Midbrain (tissue), 1 donor: ENCODE results near the gene DEPDC7.
"Not testable (repeated sequence)": the region's sequence is repeated elsewhere in the genome, so short reads cannot be mapped to it uniquely, and the experiment has no call there.

ENCODE experiments used
- DNase-seq: peaks from one replicate; lab custom pipeline; 2025; lab: John Stamatoyannopoulos, UW

The DEPDC7 gene

GRCh38 chr11:33015621-33016551, at the start of gene DEPDC7:
DEPDC7 (plus strand) TSS chr11:33015878; CDS start chr11:33015956, 78 bp downstream.
- DNase-seq: peak; percentile 93

- no peak for DNase-seq
These were observed 47.1 kb upstream of the DEPDC7 start for GRCh38 chr11:32968541-32968940.

DNA sequence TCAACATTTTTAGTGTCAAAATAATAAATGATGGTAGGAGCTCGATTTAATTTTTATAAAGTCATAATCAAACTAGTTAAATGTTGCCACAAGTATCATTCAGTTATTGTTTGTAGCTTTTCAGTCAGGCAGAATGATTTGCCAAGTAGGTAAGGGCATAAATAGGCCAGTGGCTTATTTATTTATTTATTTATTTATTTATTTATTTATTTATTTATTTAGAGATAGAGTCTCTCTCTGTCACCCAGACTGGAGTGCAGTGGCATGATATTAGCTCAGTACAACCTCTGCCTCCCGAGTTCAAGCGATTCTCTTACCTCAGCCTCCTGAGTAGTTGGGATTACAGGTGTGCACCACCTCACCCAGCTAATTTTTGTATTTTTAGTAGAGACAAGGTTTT, 43.4 kb upstream of the DEPDC7 start:
- DNase-seq: not testable (repeated sequence)

DNA sequence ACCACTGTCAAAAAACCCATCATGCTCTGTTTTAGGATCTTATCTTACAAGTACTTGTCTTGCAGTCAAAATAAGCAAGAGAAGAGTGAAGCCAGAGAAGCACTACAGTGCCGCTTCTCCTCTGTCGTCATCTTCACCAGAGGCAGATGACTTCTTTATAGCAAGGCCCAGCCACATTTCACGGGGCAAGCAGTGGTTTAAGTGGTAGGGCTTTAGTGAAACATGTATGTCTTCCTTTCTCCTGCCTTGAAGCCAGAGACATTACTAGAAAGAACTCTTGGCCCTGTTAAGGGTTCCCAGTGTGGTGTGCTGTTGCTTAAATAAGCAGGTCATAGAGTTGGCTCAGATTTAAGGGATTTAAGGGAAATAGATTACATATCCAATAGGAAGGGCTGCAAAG, 42.9 kb upstream of the DEPDC7 start:
- DNase-seq: no peak

DNA sequence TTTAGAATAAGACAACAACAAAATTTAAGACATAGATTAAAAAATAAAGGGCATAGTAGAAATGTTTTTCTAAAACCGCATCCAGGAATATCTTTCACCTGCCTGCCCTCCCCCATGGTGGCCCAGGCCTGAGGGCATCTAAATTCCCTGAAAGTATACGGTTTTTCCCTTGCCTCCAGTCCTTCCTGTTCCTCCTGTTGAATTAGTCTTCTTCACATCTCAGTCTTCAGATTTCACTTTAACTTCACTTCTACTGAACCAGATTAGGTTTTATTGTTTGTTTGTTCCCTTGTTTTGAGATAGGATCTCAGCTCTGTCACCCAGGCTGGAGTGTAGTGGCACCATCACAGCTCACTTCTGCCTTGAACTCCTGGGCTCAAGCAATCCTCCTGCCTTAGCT, 33.1 kb upstream of the DEPDC7 start:
- no peak for DNase-seq

- no peak for DNase-seq
These were observed 32.2 kb upstream of the DEPDC7 start for GRCh38 chr11:32983506-32983905.

GRCh38 chr11:32985600-32985999, 30.1 kb upstream of the DEPDC7 start:
- no peak for DNase-seq

GRCh38 chr11:32987851-32988250, 27.8 kb upstream of the DEPDC7 start:
- no peak for DNase-seq

- DNase-seq: no peak
These were observed 25.2 kb upstream of the DEPDC7 start for GRCh38 chr11:32990481-32990880.

DNA sequence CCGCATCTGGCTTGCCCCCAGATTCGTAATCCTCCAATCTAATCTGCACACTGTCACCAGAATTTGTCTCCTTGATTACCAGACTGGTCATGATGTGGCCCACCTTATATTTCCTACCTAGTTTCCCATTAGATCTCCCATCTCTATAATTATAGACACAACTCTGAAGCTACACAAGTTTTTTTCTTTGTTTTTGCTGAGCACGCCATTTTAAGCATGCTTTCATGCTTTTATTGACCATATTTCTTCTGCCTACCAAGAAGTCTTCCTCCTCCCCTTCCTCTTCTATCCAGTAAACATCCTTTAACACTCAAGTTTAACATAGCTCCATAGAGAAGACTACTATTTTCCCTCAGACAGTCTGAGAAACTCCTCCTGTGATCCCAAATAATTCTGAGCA, 24.3 kb upstream of the DEPDC7 start:
- DNase-seq: no peak

GRCh38 chr11:32991898-32992297, 23.8 kb upstream of the DEPDC7 start:
- DNase-seq: no peak

GRCh38 chr11:33000181-33000580, 15.5 kb upstream of the DEPDC7 start:
- no peak for DNase-seq

GRCh38 chr11:33001281-33001680, 14.4 kb upstream of the DEPDC7 start:
- no peak for DNase-seq

GRCh38 chr11:33001751-33002542, 13.7 kb upstream of the DEPDC7 start:
- no peak for DNase-seq

DNA sequence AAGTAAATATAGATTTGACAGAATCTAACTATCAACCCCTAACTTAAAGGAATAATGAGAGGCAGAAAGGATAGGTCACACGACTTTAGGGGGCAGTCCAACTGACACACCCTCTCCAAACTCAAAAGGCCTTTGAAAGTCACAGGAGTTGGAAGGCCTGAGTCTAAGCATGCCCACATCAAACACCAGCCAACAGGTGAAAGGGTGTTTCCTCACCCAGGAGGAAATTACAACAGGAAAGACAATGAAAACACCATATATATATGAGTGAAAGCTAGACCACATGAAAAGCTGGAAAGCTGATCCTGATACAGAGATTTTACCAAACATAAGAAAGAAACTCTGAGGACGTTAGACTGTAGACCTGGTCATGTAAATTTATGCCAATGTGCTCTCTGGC, 10.5 kb upstream of the DEPDC7 start:
- DNase-seq: no peak

DNA sequence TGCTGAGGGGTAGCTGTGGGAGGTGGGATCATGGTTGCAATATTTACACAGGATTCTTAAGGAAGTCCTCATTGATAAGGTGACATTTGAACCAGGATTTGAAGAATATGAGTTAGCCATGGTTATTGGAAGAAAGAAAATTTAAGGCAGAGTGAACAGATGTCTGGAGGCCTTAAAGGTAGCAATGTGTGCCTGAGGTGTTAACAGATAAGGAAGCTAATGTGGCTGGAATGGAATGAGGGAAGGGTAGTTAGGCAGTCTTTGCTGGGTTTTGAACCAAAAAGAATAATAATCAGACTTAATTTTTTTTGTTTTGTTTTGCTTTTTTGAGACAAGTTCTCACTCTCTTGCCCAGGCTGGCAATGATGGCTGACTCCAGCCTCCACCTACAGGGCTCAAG, 9.7 kb upstream of the DEPDC7 start:
- DNase-seq: no peak

GRCh38 chr11:33013755-33014154, 1.9 kb upstream of the DEPDC7 start:
- DNase-seq: no peak

- no peak for DNase-seq
These were observed 976 bp downstream of the DEPDC7 start for GRCh38 chr11:33016654-33017053.

DNA sequence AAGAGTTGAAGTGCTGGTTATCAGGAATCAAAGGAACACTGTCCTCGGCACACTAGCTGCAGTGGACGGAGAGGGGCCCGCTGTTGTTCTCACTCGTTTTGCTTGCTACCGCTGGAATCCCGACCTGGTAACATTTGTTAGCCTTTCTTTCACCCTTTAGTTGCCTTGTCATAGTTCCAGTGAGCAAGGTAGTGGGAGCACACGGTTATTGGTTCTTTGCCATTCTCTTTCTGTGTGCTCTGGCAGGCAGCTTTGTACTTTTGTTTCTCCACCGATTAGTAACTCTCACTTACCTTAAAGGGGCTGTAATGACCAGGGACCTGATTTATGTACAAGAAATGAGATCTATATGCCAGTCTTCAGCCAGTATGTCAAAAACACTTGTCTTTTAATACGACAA, 1.8 kb downstream of the DEPDC7 start:
- DNase-seq: no peak

DNA sequence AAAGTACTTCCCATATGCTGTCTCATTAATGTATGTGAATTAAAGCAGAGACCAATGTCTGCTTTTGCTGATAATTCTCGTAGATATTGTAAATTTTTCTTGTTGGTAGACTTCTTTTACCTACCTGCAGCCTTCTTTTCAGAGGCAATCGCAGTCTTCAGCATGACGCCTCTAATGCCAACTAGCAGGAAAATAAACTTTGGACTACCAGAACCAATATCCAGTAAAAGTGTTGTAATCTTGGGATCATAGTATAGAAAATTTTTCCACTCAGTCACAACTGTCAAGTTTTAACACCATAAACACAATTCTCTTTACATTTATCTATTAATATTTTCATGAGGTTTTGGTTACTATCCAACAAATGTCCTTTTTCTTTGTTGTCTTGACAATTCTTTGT, 2.3 kb downstream of the DEPDC7 start:
- no peak for DNase-seq

DNA sequence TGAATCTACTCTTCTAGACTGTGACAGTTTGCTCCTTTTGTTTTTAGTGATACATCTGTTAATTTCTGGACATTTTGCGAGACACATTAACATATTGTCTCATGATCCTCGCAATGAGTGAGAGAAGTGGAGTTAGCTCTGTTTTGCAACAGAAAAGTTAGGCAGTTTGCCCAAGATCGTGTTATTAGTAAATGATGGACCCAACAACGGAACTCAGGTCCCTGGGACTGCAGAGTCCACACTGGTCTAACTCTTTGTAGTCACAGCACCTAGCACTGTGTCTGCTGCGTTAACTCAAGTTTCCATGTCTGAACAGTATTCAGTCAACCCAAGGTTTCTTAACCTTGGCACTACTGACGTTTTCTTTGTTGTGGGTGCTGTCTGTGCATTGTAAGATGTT, 3.2 kb downstream of the DEPDC7 start:
- DNase-seq: no peak

GRCh38 chr11:33021501-33021900, 5.8 kb downstream of the DEPDC7 start:
- no peak for DNase-seq

GRCh38 chr11:33021937-33022336, 6.3 kb downstream of the DEPDC7 start:
- no peak for DNase-seq
